ENCODE data around the gene CEP55.

CEP55 gene

DNA sequence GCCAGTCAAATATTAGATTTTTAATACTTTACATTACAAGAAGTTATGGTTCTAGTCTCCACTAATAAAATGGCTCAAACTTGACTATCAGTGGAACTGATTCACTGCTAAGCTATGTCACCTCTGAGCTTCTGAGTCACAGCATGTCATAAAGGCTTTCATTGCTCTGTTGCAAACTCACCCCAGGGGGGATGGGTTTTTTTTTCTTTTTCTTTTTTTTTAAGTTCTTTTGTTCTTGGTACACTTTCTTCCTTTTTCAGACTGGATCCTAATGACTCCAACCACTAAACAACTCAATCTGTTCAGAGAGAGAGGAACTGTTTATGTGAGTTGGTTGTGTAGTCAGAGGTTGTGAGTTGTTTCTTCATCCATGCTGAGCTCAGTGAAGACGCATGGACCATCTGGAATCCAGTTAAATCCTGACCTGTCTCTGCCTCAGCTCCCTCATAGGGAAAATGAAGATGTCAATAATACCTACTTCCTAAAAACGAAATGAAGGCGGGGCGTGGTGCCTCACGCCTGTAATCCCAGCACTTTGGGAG is 25.2 kb upstream of the CEP55 start:
- no peak for DNase-seq

DNA sequence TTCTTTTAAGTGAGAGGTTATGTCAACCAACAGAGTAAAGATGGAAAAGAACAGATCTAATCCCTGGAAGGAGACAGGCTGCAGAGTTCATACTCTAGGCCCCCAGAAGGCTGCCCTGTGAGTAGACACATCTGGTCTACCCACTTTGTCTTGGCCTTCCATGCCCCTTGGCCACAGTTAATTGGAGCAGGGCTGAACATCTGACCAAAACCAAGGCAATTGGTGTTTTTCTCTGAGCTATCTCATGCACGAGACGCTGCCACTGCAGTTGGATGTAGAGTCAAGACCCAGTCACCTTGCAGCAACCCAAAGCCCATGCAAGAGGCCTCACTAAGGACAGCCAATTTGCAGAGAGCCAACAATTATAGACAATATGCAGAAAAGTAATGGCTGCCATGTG is 23.3 kb upstream of the CEP55 start:
- no peak for DNase-seq

DNA sequence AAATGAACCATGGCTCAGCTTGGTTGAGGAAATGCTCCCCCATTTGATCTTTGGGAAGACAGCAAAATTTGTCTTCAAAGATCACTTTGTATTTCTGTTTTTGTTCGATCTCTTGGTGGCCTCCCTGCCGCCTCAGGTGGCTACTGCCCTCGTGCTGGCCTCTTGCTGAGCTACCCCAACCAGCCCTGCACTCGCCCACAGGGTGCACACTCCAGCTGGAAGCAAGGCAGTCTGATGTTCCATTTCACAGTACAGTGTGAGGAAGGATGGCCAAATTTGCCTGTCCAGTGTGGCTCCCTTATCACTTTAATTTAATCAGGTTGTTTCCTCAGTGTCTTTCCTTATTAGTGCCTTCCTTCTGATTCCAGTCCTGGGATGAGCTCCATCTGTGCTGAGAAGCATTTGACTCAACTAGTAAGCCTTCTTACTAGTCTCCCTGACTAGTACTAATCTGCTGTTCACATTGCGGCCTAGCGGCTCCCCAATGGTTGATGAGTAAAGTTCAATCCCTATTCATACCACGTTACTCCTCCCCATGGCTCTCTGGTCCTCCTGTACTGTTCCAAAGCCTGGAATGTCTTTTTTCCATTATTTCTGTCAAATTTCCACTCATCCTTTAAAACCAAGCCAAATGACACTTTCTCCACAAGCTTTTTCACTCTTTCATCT is 22.5 kb upstream of the CEP55 start:
- no peak for DNase-seq

DNA sequence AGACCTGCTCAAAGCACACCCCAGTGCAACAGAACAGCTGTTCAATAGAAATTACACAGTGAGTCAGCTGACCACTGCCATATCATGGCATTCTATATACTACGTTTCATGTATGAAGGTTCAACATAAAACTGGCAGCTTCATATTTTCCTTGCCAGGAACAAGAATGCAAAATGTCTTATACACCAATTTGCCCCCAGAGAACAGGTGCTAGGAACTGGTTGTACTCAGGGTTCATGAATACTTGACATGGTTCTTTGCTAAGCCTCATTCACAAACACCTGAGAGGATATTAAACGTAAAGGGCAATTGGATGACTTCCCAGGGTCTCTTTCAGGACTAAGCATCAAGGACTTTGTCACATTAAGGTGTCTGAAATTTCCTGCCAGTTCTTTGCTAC is 21.2 kb upstream of the CEP55 start:
- no peak for DNase-seq

DNA sequence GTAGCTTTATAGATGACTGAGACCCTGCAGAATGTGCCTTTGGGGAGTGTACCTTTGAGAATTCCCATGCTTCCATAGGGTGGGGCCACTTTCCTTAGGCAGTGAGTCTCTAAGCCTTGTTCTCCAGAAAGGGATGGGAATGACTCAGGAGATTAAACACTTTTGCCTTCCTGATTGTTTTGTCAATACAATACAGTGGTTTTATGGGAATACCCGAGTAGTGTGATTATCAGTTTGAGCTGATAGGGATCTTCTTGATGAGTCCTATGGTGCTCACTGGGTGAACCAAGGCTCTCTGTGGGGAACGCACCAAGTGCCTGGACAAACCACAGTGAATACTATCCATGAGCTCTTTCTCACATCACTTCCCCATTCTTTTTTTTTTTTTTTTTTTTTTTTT is 20.5 kb upstream of the CEP55 start:
- DNase-seq = no peak

DNA sequence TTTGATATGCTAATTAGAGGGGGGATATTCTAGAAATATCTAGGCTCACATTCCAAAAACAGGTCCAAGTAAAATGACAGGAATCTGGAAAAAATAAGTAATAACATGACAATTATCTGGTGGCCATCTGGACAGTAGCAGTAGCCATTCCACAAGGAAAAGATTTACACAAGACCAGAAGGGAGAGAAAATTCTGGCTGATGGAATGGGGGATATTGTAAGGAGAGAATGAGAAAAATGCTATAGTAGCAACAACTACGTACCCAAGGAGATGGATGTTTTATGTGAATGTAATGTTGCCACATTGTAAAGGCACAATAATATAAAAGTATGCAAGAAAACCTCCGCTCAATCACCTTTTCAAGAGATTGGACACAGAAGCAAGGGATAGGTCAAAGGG is 19.7 kb upstream of the CEP55 start:
- DNase-seq = no peak

DNA sequence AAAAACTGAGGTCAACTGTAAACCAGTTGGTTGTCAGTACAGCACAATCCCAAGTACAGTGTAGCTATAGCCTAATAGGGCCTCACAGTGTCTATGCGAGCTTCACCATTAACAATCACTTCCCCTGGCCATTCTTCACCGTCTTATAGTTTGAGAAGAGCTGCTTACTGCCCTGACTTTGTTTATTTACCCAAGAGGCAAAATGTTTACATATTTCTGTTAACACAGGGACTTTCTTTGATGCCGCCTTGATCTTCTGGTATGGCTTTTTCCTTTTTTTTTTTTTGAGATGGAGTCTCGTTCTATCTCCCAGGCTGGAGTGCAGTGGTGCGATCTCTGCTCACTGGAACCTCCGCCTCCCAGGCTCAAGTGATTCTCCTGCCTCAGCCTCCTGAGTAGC is 17.5 kb upstream of the CEP55 start:
- DNase-seq = no peak

DNA sequence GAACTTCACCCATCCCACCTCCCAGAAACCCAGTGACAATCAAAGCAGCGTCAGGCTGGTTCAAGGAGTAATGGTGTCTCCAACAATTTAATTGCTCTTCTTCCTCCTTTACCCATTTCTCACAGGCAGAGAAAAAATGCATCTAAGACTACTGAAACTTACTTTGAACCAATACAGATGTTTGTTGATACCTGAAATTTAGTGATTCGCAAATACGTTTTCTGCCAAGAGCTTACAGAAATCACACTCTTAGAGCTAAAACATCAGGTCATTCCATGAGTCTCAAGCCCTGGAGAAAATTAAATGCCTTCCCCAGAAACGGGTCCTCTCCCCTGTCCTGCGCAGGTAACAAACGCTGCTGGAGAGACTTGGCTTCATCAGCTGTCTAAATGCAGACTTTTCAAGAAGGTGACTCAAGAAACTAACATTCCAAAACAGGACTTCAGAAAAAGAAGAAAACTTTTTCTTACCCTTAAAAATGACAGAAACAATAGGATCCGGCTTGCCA is 14.7 kb upstream of the CEP55 start:
- DNase-seq = no peak

DNA sequence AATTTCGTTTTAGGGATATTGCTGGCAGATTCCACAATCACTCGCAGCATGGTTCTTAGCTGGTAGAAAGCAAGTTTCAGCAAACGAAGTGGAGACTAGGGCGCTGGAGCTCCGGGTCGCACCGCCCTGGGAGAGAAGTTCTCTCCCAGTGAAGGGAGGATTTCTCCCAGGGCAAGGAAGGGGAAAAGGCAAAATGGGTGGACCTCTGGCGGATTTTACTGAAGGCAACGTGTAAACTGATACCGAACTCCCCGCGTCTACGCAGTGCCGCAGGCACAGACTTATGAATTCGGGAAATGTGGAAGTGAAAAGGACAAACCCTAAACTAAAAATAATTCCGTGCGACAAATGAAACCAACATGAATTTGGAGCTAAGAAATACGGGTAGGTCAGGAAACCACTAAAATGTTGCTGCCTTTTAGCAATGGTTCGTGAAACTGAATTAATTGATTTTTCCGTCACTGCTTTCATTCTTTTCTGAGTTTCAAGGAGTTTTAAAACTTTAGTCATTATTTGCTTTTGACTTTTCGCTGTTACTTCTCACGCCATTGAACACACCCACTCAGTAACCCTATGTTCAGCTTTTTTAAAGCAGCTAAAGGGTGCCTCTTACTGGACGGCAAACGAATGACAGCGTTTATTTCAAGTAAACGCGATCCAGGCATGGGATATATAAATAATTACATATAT is 14.1 kb upstream of the CEP55 start, which contains the start of gene MYOF:
Gene MYOF, minus strand, starts transcription at position 190 of the 690 bp plus-strand sequence. Its CDS starts 140 bp downstream, at position 50.
- no peak for DNase-seq

DNA sequence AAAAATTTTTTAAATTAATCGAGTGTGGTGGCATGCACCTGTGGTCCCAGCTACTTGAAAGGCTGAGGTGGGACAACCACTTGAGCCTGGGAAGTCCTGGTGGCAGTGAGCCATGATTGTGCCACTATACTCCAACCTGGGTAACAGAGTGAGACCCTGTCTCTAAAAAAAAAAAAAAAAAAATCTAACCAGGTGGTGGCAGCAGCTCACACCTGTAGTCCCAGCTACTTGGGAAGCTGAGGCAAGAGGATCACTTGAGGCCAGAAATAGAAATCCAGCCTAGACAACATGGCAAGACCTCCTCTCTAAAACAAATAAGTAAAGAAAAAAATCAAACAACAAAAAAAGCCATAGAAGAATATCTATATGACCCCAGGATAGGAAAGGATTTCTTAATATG is 10.7 kb upstream of the CEP55 start:
- no peak for DNase-seq

DNA sequence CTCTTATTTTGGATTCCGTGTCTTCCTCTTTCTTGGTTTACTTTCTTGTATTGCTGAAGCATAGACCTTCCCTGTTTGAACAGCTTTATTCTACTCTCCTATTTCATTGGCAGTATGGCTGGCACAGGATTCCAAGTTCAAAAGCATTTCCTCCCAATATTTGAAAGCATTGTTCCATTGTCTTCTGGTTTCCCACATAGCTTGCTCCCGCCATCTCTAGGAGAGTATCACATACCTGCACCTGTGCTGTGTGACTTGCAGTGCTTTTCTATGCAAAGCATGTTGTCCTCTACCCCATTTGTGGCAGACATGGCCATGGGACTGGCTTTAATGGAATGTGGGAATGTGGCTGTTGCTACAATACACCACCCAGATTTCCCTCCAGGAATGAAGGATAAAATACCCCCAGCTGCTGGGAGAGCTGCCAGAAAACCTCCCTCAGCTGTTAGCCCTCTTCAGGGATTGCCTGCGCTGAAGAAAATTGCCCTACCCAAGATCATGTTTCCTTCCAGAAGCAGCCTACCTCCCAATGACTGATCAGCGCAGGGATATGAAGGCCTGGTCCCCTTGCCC is 7.4 kb upstream of the CEP55 start:
- DNase-seq = no peak

DNA sequence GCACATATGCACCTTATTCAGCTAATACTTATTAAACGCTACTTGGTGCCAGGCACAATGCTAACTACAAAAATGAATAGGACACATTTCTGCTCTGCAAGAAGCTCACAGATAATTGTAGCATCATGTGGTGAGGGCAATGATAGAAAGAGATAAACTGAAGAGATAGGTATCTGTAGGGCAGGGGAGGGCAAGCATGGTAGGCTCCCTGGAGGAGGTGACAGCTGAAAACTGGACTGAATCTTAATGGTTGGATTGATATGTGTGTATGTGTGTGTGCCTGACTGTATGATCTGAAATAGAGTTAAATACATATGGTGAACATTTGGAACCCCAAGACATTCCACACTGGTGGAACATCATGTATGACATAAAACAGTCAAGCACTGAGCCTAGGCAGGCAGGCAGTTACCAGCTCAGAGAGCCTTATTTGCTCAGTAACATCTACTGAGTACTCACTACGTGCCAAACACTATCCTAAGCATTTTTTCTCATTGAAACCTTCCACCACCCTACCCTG is 4.8 kb upstream of the CEP55 start:
- no peak for DNase-seq

DNA sequence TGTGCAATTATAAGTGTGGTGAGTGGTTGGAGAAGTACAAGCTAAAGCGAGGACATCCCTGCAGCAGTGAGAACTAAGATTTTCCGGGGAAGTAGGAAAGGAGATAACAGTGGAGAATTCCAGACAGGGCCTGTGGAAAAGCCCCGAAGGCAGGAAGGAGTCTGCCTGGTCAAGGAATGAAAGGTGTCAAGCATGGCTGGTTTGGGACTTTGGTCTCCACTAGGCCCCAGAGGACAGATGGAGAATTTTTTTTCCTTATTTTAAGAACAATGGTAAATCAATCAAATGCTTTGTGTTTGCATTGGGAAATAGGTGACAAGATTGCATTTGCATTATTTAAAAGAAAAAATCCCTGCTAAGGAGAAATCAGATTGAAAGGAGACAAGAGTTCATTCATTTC is 3.2 kb upstream of the CEP55 start:
- DNase-seq = no peak

DNA sequence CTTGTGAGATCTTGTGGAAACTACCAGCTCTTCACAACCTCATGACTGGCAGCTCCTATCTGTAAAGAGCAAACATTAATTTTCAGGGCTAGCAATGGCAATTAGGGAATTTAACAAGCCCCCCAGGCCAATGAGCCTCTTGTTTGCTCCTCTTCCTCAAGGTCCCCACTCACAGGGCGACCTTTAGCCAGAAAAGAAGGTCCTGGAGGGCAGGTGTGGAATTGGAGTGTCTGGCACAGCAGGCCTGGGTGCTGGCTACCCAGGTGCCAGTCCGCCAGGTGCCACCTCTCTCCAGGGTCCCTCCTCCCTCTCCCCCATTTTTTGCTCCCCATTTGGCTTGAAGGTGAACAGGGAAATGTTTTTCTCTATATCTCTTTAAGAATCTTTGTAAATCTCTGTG is 1.9 kb upstream of the CEP55 start:
- no peak for DNase-seq

DNA sequence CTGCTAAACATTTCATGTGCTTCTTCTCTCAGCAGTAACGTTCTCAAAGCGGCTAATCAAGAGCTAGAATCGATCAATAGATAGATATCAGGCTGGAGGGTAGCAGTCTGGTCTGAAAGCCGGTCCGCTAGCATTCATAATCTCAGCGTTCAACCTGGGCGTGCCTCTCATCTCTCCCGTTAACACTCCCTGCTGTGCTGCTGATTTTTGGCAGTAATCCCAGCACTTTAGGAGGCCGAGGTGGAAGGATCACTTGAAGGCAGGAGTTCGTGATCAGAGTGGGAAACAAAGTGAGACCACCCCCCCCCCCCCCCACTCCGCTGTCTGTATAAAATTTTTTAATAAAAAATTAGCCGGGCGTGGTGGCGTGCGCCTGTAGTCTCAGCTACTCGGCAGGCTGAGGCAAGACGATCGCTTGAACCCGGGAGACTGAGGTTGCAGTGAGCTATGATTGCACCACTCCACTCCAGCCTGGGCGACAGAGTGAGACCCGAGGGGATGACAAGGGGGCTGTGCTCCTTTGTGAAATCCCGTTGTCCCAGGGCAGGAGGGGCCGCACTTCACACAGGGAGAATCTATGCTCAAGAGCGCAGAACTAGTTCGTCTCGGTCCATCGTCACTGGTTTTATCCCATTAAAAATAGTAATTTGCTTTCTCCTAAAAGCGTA is 624 bp upstream of the CEP55 start:
- no peak for DNase-seq

DNA sequence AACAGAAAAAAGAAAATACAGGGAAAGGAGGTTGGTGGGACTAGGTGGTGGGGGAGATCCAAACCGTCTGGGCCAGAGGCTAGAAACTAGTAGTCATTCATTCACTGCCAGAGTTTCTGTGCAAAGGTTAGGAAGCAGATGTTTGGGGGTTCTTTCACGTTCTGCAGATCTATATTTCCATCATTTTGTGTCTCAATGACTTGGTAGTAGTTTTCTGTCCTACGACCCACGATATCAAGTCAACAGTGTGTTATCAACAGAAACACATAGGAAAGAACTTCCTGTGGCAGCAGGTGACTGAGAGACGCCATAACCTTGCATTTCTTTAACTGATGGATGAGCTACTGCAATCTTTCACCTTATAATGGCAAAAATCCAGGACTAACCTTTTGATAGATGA is 1.8 kb downstream of the CEP55 start:
- no peak for DNase-seq

DNA sequence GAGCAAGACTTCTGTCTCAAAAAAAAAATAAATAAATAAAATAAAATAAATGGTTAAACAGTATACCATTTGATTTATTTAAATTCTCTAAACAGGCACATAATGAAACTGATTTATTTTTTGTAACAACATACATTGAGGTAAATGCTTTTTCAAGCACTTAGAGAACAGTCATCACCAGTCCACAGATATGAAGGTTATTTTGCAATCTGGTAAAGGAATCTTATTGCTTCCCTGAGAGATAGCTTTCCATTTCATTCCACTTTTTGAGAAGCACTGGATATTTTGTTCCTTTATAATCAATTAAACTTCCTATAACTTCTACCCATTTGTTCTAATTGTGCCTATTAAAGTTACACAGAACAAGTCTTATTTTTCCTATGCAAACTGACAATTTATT is 5.2 kb downstream of the CEP55 start:
- DNase-seq = no peak

DNA sequence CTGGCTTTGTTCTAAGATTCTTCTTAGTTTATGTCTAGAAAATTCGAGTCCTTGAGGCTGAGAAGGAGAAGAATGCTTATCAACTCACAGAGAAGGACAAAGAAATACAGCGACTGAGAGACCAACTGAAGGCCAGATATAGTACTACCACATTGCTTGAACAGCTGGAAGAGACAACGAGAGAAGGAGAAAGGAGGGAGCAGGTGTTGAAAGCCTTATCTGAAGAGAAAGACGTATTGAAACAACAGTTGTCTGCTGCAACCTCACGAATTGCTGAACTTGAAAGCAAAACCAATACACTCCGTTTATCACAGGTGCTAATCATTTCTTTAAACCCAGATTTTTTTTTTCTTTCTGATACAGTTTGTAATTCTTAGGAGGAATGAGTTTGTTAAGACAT is 6.7 kb downstream of the CEP55 start:
- DNase-seq = no peak

DNA sequence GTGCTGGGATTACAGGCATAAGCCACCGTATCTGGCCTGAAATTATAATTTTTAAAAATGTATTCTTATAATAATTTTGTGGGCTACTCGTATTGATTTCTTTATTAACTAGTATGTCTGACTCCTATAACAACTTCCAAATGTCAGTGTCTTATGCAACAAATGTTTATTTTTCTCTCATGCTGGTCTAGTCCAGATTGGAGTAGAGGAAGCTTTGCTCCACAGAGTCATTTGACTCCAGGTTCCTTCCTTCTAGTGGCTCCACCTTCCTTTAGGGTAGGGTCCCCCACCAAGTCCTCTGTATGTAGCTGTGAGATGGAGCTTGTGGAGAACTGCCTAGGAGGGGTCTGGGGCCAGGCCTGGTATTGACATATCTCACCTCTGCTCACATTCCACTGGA is 8.7 kb downstream of the CEP55 start:
- DNase-seq = no peak

DNA sequence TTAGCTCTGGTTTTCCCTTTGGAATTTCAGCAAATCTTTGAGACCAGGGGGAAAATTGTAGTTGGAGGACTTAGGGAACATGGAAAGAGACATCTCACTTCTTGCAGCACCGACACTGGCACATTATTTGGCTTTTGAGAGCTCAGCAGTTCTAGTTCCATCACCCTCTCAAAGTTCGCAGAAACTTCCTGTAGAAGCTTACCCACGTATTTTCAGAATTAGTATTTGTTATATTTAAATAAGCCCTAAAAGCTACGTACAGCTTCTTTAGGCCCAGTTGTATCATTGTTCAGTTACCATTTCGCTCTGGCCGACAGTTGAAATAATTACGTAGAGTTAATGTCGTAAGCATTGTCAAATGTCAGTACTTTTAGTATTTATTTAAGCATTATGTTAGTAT is 13.4 kb downstream of the CEP55 start:
- no peak for DNase-seq

DNA sequence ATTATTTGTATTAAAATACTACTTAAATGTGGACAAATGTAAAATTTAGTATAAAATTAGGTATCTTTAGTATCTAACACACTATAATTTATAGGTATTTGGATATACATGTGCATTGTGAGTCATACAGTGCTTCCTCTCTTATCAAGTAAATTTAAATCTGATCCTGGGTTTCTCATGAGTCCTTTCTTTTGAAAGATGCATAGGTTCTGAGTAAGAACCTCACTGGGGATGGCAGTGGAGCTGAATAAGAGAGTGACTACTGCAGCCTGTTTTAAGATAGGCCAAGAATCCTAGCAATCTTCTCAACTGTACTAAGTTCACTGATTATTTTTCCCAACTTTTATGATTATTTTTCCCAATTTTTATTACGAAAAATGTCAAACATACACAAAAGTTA is 16.2 kb downstream of the CEP55 start:
- no peak for DNase-seq

DNA sequence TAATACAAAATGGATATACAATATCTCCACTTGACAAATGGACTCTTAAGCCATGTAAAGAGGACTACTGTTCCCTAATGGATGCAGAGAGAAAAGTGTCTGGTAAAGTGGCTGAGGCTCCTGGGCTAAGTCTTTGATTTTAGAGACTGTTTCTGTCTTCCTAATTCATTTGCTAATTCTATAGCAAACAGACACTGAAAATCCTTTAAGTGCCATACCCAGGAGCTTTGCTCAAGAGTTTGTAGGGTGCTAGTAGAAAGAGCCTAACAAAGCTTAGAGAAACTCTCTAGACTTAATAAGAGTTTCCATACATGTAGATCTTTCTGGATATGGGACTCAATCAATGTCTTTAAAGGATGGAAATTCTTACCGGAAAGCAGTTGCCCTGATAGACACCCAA is 16.7 kb downstream of the CEP55 start:
- no peak for DNase-seq

DNA sequence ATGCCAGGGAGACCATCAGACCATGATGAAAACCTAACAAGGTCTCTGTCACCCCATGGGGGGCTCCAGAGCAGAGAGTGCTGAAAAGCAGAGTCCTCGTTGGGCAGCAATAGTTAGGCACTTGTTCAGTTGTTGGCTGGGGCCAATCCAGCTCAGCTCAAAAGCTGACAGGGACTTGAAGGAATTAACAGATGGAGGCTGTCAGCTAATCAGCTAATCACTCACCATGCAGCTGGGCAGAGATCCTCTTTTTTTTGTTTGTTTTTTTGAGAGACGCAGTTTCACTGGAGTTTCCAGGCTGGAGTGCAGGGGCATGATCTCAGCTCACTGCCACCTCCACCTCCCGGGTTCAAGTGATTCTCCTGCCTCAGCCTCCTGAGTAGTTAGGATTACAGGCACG is 18.1 kb downstream of the CEP55 start:
- peak; percentile 28 for DNase-seq
